ENCODE data around the gene ERLIN1. TPM values are rescaled to one million over a fixed set of nuclear protein-coding genes. Genes with fewer than 3 reads are reported as not detected.

Gene ERLIN1
- total and polyA plus RNA-seq, 10 of the 15 experiments (the other 5 are each of a cell fraction or from before 2014, with no cell fraction given), result 4.9 to 21.7 (median 13.0) TPM

GRCh38 chr10:100175875-100176274 lies 10.0 kb downstream of the ERLIN1 start (continued):
- TF ChIP-seq YY1 (IDR thresholded peaks at IDR 0.05; ENCODE audit: low read depth, low read length) (no peak), SIX5 (IDR thresholded peaks at IDR 0.05; ENCODE audit: low read depth, low read length, severe bottlenecking) (no peak), RAD51 (IDR thresholded peaks at IDR 0.05) (no peak), ZNF24 (IDR thresholded peaks at IDR 0.05) (no peak)

DNA sequence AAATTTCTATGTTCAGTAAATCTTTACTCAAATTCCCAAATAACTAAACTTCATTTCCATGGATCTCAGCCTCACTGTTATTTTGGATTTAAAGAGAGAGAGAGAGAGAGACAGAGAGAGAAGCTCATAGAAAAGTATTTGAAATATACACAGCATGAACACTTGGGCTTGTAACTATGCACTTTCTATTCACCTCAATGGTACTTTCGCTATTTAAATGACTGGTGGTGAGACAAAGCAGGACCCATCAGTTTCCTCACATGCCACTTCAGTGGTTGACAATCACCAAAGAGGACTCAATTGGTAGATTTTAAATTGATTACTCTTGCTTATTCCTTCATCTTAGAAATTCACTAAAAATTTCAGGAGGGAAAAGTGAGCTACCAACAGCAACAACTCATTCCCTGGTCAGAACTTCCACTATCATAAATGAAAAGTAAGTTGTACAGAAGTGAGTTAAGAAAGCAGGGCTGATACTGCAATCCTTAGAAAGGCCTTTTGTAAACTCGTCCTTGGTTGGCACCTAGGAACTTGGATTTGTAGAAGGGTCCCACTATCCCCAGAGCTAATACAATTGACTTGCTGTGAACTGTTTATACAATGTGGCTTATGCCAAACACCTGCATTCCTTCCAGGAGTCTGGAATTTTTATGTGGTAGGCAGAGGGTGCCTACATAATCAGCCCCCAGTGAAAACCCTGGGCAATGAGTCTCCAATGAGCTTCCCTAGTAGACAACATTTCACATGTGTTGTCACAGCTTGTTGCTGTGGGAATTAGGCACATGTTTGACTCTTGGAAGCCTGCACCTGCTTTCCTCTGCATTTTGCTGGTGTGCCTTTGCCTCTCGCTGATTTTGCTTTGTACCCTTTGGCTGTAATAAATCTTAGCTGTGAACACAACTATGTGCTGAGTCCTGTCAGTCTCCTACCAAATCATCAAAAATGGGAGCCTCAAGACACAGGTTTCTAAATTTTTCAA lies 10.8 kb downstream of the ERLIN1 start:
- Histone ChIP-seq H2AFZ (ENCODE audit: control insufficient read depth, low read depth, low read length) (no peak overlapping the region), H3K79me2 (ENCODE audit: control insufficient read depth, insufficient read depth, low read length) (peaks cover 4% of the 10 kb centered on the region), H3K9ac (ENCODE audit: control insufficient read depth, insufficient read depth, low read length) (no peak overlapping the region), H3K4me2 (ENCODE audit: control insufficient read depth, insufficient read depth) (peak overlapping the region; percentile 64), H3K27me3 (replicated peaks in 1 of 2; ENCODE audit: control insufficient read depth in 2 of 2, insufficient read depth in 2 of 2, low read length in 1 of 2) (no peaks in the 10 kb centered on the region), H3K36me3 (ENCODE audit: control insufficient read depth in 2 of 2, insufficient read depth in 2 of 2, low read length in 1 of 2) (peaks cover 4 to 16% of the 10 kb centered on the region in 2 experiments), H4K20me1 (ENCODE audit: control insufficient read depth, insufficient read depth) (no peaks in the 10 kb centered on the region), H3K9me3 (replicated peaks; ENCODE audit: control insufficient read depth, insufficient read depth, low read length) (peaks cover 8% of the 10 kb centered on the region), H3K4me1 (ENCODE audit: control insufficient read depth, insufficient read depth, low read length) (peaks cover 20% of the 10 kb centered on the region), H3K27ac (ENCODE audit: control insufficient read depth, insufficient read depth) (0 out of 2 replicates have a peak overlapping the region, but pooled peaks have one; percentile 13), H3K4me3 (no peak overlapping the region)
- in situ Hi-C loops (cut with MboI) (no loop called here), intact Hi-C loops (cut with micrococcal nuclease; ENCODE audit: unreplicated experiment) (no loop called here)
- no TSS peak for BruUV-seq (replicated peaks)
- CTCF ChIA-PET, result interaction anchor here (1.1 to 1.7 kb wide), 3 partner anchors 8 to 329 kb away, joined by 3 to 6 read pairs (median 5); no protein-coding TSS in a partner anchor
- SMC1A ChIA-PET (ENCODE audit: uncharacterized antibody, unreplicated experiment), result interaction anchor here (0.7 to 2.1 kb wide), 10 partner anchors 9 to 329 kb away, joined by 3 to 15 read pairs (median 4); partner anchors contain the start of gene ERLIN1
- peak; percentile 95 for ATAC-seq
- POLR2A ChIA-PET, result interaction anchor here (1.3 to 1.9 kb wide), 2 partner anchors 8 to 10 kb away, joined by 3 to 7 read pairs; no protein-coding TSS in a partner anchor
- WGBS (ENCODE audit: insufficient coverage, insufficient replicate concordance, low lambda C conversion rate, missing lambda C conversion rate), result 37% methylated on average over 3 of the region's 3 CpGs
- RAD21 ChIA-PET (ENCODE audit: unreplicated experiment), result interaction anchor here (1.1 to 1.2 kb wide), 2 partner anchors 24 to 180 kb away, joined by 3 read pairs; no protein-coding TSS in a partner anchor
- peak; percentile 98 for FAIRE-seq
- DNase-seq (ENCODE audit: low read depth, low spot score), result peak; percentile 42
- TF ChIP-seq WRNIP1 (IDR thresholded peaks at IDR 0.05; ENCODE audit: borderline replicate concordance, low read depth, low read length) (no peak), EED (IDR thresholded peaks at IDR 0.05; ENCODE audit: low read depth) (0 out of 2 replicates have a peak, but pooled peaks have one; percentile 36), IKZF2 (IDR thresholded peaks at IDR 0.05) (0 out of 4 replicates have a peak, but pooled peaks of 1 of the 2 experiments have one; percentile 17), BCL11A (IDR thresholded peaks at IDR 0.05; ENCODE audit: low read depth, low read length) (peak; percentile 71), RUNX3 (IDR thresholded peaks at IDR 0.05; ENCODE audit: low read length) (peak; percentile 92), PAX5 (IDR thresholded peaks at IDR 0.05; ENCODE audit: borderline replicate concordance, low read depth, low read length) (0 out of 2 replicates have a peak, but pooled peaks have one; percentile 15), LARP7 (IDR thresholded peaks at IDR 0.05) (no peak), RAD21 (IDR thresholded peaks at IDR 0.05; ENCODE audit: insufficient read depth, low read depth, low read length) (no peak), BACH1 (IDR thresholded peaks at IDR 0.05; ENCODE audit: borderline replicate concordance) (no peak; the same call in 1 of the 2 replicates), CREM (IDR thresholded peaks at IDR 0.05; ENCODE audit: low read depth) (0 out of 2 replicates have a peak, but pooled peaks have one; percentile 32), HDAC6 (IDR thresholded peaks at IDR 0.05; ENCODE audit: unreplicated experiment) (no peak), SUPT20H (IDR thresholded peaks at IDR 0.05; ENCODE audit: borderline replicate concordance, control insufficient read depth, low read depth, low read length) (no peak), IRF4 (IDR thresholded peaks at IDR 0.05; ENCODE audit: low read depth, low read length) (peak; percentile 97), STAT3 (IDR thresholded peaks at IDR 0.05; ENCODE audit: low read depth, low read length) (no peak), BRCA1 (IDR thresholded peaks at IDR 0.05; ENCODE audit: low read depth, low read length) (no peak)
- TF ChIP-seq, protein P1, sequence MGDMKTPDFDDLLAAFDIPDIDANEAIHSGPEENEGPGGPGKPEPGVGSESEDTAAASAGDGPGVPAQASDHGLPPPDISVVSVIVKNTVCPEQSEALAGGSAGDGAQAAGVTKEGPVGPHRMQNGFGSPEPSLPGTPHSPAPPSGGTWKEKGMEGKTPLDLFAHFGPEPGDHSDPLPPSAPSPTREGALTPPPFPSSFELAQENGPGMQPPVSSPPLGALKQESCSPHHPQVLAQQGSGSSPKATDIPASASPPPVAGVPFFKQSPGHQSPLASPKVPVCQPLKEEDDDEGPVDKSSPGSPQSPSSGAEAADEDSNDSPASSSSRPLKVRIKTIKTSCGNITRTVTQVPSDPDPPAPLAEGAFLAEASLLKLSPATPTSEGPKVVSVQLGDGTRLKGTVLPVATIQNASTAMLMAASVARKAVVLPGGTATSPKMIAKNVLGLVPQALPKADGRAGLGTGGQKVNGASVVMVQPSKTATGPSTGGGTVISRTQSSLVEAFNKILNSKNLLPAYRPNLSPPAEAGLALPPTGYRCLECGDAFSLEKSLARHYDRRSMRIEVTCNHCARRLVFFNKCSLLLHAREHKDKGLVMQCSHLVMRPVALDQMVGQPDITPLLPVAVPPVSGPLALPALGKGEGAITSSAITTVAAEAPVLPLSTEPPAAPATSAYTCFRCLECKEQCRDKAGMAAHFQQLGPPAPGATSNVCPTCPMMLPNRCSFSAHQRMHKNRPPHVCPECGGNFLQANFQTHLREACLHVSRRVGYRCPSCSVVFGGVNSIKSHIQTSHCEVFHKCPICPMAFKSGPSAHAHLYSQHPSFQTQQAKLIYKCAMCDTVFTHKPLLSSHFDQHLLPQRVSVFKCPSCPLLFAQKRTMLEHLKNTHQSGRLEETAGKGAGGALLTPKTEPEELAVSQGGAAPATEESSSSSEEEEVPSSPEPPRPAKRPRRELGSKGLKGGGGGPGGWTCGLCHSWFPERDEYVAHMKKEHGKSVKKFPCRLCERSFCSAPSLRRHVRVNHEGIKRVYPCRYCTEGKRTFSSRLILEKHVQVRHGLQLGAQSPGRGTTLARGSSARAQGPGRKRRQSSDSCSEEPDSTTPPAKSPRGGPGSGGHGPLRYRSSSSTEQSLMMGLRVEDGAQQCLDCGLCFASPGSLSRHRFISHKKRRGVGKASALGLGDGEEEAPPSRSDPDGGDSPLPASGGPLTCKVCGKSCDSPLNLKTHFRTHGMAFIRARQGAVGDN (IDR thresholded peaks at IDR 0.05), result no peak
